Measurements from ENCODE around the gene PFN1.

GRCh38 chr17:4973256-4974114 is 25.2 kb upstream of the PFN1 start:
- TF ChIP-seq CTCF (IDR thresholded peaks at IDR 0.05; ENCODE audit: poor library complexity) (no peak), EZH2 (IDR thresholded peaks at IDR 0.05; ENCODE audit: borderline replicate concordance) (no peak)
